Limb (tissue), 2 donors: ENCODE measurements around the gene CCNK.

Experiments used
- DNase-seq, 2 donors: peaks; one replicate each; pipeline ENCODE4 v3.0.0-alpha.2; 2016; ENCODE audit errors: extremely low spot score in 2 of 2

Gene CCNK

GRCh38 chr14:99535448-99535847 is 54.2 kb downstream of the CCNK start:
- no peak for DNase-seq

DNA sequence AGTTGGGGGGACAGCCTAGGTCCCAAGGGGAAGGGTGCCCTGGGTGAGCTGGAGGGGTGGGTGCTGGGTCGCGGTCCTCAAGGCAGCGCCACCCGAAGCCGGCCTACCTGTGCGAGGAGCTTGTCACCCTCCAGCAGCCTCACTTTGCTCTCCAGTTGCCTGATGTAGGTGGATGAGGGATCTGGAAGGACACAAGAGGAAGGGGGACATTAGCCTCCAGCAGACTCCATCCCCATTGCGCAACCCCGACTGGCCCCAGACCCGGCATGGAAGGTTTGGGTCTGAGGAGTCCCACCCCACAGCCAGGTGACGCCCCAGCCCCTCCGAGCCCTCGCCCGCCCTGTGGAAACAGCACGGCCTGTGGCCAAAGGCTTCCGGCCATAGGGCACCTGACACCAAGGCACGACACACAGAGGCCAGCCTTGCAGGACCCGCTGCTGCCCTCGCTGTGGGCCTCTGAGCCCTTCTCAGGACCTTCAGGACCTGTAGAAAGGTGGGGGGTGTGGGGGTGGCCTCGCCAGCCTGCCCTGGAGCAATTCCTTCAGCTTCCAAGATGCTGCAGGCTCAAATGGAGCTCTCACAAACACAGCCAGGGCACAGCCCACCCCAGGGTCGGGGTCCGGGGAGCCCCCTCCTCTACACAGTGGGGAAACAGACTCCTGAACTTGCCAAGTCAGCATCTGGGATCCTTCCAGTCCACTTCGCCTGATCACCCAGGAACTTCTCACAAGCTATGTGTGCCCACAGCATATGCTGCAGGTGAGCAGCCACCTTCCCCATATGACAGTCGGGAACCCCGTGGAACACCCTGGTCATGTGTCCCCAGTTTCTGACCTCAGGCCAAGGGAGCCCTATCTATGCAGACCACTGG is 54.9 kb downstream of the CCNK start:
- DNase-seq: no peak

GRCh38 chr14:99537399-99537798 is 56.2 kb downstream of the CCNK start:
- no peak for DNase-seq

- DNase-seq: no peak
Observed at GRCh38 chr14:99538275-99538674, 57.1 kb downstream of the CCNK start.

DNA sequence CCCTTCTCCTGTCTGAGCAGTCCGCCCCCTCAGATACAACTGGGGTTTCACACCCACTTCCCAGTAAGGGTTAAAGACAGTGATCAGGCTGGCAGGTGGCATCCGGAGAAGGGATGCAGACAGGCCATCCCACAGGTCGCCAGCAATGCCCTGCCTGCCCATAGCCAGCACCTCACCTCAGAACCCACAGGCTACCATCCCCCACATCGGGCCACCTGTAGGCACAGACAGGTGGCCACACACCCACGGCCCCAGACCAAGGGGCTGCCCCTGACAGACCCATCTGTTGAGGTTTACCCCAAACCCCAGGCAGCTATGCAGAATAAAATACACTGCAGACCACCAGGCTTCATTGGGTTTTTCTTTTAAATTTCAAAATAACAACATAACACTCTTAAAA is 57.5 kb downstream of the CCNK start:
- DNase-seq: no peak

DNA sequence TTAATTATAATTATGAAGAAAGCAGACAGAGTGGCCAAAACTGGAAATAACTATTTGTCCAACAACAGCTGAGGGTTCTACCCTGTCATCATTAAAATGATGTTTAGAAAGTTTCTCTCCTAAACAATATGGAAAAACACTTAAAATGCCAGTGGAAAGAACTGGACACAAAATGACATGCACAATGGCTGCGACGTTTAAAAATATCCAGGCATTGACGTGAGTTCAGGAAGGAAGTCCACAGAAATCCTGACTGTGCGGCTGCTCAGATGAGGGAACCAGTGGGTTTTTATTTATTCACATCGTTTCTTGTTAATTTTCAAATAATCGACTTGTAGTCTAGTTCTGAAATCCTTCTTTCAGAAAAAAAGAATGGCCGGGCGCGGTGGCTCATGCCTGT is 58.3 kb downstream of the CCNK start:
- no peak for DNase-seq

DNA sequence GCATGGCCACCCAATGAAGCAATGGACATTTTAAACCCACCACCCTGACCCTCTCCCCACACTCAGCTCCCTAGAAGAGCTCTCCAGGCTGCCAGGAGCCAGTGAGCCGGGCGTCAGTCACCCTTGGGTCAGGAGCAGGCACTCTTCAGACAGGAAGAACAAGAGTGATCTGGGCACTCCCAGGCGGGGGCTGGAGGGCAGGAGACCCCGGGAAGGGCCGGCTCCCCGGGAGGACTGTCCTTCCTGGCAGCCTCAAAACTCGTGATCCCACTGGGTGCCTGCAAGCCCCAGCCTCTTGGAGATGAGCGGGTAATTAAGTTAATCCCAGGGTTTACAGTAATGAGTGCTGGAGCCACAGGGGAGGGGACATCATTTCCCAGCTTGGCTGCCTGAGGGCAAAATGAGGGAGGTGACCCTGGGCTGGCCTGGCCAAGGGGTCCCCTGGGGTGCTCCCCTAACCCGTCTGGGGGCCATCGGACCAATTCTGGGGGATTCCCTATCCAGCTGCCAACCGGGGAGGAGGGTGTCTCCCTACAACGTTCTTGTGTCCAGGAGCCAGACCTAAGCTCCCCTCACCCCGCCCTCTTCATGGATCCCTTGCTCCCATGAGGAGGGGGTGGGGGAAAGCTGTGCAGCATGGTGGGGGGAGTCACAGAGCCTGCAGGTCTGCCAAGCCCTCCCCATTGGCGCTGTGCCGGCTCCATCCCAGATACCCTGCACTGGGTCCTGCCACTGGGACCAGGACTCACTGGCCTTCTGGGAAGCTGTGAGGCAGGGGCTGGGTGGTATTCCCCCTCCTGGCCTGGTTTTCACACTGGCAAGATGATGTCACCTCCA is 59.2 kb downstream of the CCNK start:
- no peak for DNase-seq

GRCh38 chr14:99541211-99541610 is 60.0 kb downstream of the CCNK start:
- DNase-seq: no peak

- DNase-seq: no peak
Observed at GRCh38 chr14:99541677-99542470, 60.7 kb downstream of the CCNK start.

- no peak for DNase-seq
Observed at GRCh38 chr14:99542566-99542965, 61.4 kb downstream of the CCNK start.

- DNase-seq: no peak
Observed at GRCh38 chr14:99543370-99543769, 62.2 kb downstream of the CCNK start.

- no peak for DNase-seq
Observed at GRCh38 chr14:99543985-99544384, 62.8 kb downstream of the CCNK start.

- no peak for DNase-seq
Observed at GRCh38 chr14:99544991-99545390, 63.8 kb downstream of the CCNK start.

DNA sequence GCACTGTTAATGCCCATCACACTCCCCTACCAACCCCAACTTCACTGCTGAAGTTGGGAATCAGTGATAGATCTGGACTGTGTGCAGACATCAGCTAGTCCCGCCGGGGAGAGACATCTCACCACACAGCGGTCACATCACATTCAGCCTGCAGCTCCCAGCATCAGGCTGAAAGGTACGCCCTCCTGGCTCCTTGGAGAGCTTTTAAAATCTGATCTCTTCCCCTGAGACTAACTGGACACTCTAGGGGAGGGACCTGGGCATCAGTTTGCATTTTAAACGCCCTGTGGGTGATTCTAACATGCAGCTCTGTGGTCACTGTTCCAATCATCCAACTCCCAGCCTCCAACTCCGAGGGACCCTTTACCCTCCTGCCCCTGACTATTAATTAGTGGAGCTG is 64.4 kb downstream of the CCNK start:
- no peak for DNase-seq

GRCh38 chr14:99546234-99546879 is 65.1 kb downstream of the CCNK start:
- DNase-seq: no peak

- DNase-seq: no peak
Observed at GRCh38 chr14:99548255-99548654, 67.0 kb downstream of the CCNK start.

DNA sequence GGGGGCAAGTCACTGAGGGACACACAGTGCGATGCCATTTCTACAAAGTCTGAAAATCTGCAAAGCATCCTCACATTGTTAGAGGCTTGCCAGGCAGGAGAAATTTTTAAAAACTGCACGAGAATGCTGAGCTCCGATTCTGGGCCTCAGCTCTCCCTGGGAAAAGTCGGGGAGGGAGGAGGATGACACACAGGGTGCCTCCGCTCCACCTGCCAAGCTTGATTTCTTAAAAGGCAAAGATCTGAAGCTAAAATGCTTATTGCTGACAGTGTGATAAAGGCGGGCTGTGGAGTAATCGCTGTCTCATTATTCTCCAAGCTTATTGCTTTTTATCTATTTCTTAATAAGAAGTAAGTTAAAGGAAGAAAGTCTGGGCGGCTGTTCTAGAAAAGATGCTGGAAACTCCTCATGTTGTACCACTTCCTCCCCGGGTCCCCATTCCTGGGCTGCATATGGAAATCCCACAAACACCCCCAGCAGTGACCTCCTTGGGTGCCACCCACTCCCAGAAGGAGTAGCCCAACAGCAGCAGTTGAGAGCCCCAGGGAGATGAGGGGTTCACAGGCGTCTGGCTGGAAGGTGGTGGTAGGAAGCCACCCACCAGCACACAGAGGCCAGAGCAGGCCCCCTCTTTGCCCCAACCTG is 67.8 kb downstream of the CCNK start:
- no peak for DNase-seq

- DNase-seq: no peak
Observed at GRCh38 chr14:99549684-99550083, 68.5 kb downstream of the CCNK start.

GRCh38 chr14:99550387-99550992 is 69.3 kb downstream of the CCNK start:
- no peak for DNase-seq
